SU-DHL-6 (cell line): ENCODE results near the gene TENM4.

Experiments used
- H2AFZ ChIP-seq: fragments of 200-600 bp; sonication (generic); 2 replicates; pipeline ENCODE4 v1.6.1; 2014; ENCODE audit warnings: low read depth, mild to moderate bottlenecking, moderate library complexity, mixed read lengths, antibody characterized with exemption, low read length; ENCODE audit not compliant: severe bottlenecking
- H3F3A ChIP-seq: fragments of 200-600 bp; shearing (Covaris generic); 2 replicates; pipeline ENCODE4 v1.6.0; 2016; ENCODE audit warnings: antibody characterized with exemption, mild to moderate bottlenecking; ENCODE audit not compliant: insufficient read depth
- H3K27ac ChIP-seq: fragments of 200-600 bp; sonication (generic); 2 replicates; pipeline ENCODE4 v1.5.1; 2016; ENCODE audit warnings: low read depth, mild to moderate bottlenecking, low read length, moderate library complexity, mixed read lengths
- H3K27me3 ChIP-seq: fragments of 200-600 bp; sonication (generic), shearing (Covaris generic); 2 replicates; pipeline ENCODE4 v1.6.0; 2014; ENCODE audit warnings: mild to moderate bottlenecking, low read length
- H3K36me3 ChIP-seq: fragments of 200-600 bp; sonication (generic); 2 replicates; pipeline ENCODE4 v1.6.1; 2014; ENCODE audit warnings: mild to moderate bottlenecking, low read length, mixed read lengths
- H3K4me2 ChIP-seq: fragments of 300-600, 200-600 bp; shearing (Covaris generic), sonication (generic); 2 replicates; pipeline ENCODE4 v1.6.0; 2014; ENCODE audit warnings: low read length, low read depth, mild to moderate bottlenecking; ENCODE audit not compliant: poor library complexity, severe bottlenecking
- H3K4me3 ChIP-seq: fragments of 200-600 bp; sonication (generic); 2 replicates; pipeline ENCODE4 v1.5.1; 2014; ENCODE audit warnings: antibody characterized with exemption, low read length, mild to moderate bottlenecking, mixed read lengths; ENCODE audit not compliant: insufficient read depth, poor library complexity, severe bottlenecking
- H3K79me2 ChIP-seq: fragments of 200-600 bp; sonication (generic); 2 replicates; pipeline ENCODE4 v1.6.1; 2014; ENCODE audit warnings: mild to moderate bottlenecking, low read length, moderate library complexity; ENCODE audit not compliant: insufficient read depth
- H3K9ac ChIP-seq: fragments of 200-600 bp; sonication (generic); 2 replicates; pipeline ENCODE4 v1.7.0; 2014; ENCODE audit warnings: mild to moderate bottlenecking, low read length
- H3K9me2 ChIP-seq: fragments of 200-600 bp; sonication (generic); replicated peaks from 2 replicates; pipeline ENCODE4 v1.6.1; 2014; ENCODE audit warnings: low read length; ENCODE audit not compliant: insufficient read depth
- H3K9me3 ChIP-seq: fragments of 200-600 bp; sonication (generic); 2 replicates; pipeline ENCODE4 v1.6.1; 2014; ENCODE audit warnings: low read length, mixed read lengths; ENCODE audit not compliant: insufficient read depth
- H4K20me1 ChIP-seq: fragments of 200-600 bp; sonication (generic); 2 replicates; pipeline ENCODE4 v1.6.1; 2014; ENCODE audit warnings: low read depth, mild to moderate bottlenecking, antibody characterized with exemption, low read length, moderate library complexity, mixed read lengths
- EZH2phosphoT487 ChIP-seq: fragments of 200-600 bp; sonication (generic), shearing (Covaris generic); conservative IDR thresholded peaks from 2 replicates; pipeline ENCODE4 v1.6.1; 2018; ENCODE audit warnings: mild to moderate bottlenecking, antibody characterized with exemption, low read length, moderate library complexity, mixed read lengths
- TF ChIP-seq, protein P1 (sequence below): fragments of 200-600 bp; sonication (generic); IDR thresholded peaks from one replicate; pipeline ENCODE4 v1.5.1; 2017; ENCODE audit warnings: antibody characterized with exemption, mild to moderate bottlenecking, low read length, moderate library complexity; ENCODE audit not compliant: insufficient read depth, poor library complexity, severe bottlenecking

TENM4 gene

DNA sequence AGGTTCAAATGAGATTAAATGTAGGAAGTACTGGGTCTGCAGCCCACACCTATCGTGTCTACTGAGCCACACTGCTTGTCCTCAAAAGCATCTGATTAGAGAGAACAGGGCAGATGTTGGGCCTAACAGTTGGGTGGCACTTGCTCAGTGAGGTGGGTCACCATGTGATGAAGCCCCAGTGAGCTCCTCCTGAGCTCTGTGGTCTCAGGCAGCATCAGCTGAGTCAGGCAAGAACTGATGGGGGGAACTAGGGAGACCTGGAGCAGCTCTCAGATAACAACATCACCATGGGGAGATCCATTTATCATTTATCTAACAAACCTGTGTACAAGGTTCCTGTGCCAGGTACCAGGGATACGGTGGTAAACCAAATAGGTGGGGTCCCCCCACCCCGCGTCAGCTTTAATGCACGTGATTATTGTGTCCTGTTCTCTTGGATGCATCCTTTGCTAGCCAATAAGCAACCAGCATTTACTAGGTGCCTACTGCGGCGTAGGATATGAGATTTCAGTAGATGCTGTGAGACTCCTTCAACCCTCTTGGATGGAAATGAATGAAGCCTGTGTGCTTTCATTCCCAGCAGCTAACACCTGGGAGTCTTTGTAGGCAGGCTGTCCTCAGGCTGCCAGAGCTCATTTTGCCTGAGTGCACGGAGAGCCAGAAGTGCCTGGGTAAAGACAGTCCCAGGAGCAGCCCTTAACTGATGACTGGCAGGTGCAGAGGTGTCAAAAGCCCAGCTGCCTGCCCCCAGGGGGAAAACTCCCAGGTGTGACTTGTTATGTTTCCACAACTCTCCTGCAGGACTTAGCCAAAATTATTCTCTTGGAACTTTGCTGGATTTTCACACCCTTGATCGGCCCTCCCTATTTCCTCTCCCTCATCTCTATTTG, 792.6 kb downstream of the TENM4 start:
- Histone ChIP-seq H3K9ac (no peak overlapping the region), H3K79me2 (no peaks in the 10 kb centered on the region), H3K36me3 (no peaks in the 10 kb centered on the region), H2AFZ (no peak overlapping the region), H3K27me3 (no peaks in the 10 kb centered on the region), H3K27ac (no peak overlapping the region), H3K9me2 (no peaks in the 10 kb centered on the region), H3F3A (no peaks in the 10 kb centered on the region), H3K4me2 (no peak overlapping the region), H4K20me1 (no peaks in the 10 kb centered on the region), H3K4me3 (no peak overlapping the region), H3K9me3 (no peaks in the 10 kb centered on the region)
- TF ChIP-seq EZH2phosphoT487 = no peak
- TF ChIP-seq, protein P1, sequence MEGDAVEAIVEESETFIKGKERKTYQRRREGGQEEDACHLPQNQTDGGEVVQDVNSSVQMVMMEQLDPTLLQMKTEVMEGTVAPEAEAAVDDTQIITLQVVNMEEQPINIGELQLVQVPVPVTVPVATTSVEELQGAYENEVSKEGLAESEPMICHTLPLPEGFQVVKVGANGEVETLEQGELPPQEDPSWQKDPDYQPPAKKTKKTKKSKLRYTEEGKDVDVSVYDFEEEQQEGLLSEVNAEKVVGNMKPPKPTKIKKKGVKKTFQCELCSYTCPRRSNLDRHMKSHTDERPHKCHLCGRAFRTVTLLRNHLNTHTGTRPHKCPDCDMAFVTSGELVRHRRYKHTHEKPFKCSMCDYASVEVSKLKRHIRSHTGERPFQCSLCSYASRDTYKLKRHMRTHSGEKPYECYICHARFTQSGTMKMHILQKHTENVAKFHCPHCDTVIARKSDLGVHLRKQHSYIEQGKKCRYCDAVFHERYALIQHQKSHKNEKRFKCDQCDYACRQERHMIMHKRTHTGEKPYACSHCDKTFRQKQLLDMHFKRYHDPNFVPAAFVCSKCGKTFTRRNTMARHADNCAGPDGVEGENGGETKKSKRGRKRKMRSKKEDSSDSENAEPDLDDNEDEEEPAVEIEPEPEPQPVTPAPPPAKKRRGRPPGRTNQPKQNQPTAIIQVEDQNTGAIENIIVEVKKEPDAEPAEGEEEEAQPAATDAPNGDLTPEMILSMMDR = no peak

DNA sequence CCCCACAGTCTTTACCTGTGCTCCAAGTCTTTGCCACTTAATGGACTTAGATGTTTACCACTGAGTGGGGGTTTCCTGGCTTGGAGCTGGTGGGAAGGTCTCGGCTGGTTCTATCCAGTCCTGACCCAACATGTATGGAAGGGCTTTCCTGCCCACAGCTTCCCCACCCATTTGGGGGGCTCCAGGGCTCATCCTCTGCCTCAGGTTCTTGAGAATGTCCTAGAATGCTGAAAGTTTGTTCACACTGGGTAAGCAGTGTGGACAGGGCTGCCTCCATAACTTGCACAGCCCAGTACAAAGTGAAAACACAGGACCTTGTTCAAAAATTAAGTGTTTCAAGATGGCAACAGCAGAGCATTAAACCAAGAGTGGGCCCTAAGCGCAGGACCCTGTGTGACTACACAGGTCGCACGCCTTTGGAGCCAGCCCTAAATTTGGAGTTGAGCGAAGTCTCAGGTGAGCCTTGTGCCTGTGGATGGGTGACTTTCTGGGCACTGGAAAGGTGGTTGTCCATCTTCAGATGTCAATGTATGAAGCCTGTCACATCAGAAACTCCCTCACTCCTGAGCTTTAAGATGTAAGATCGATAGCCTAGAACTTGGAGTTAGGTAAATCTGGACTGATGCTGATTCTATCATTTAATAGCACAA, 793.4 kb downstream of the TENM4 start:
- no peak overlapping the region for H3K4me2 ChIP-seq
- H3K36me3 ChIP-seq = no peaks in the 10 kb centered on the region
- no peak overlapping the region for H3K9ac ChIP-seq
- no peaks in the 10 kb centered on the region for H3K27me3 ChIP-seq
- H3K27ac ChIP-seq = no peak overlapping the region
- no peak overlapping the region for H3K4me3 ChIP-seq
- no peaks in the 10 kb centered on the region for H3K9me2 ChIP-seq
- no peaks in the 10 kb centered on the region for H3F3A ChIP-seq
- TF ChIP-seq, protein P1 = no peak
- no peak for TF ChIP-seq EZH2phosphoT487
- no peaks in the 10 kb centered on the region for H3K9me3 ChIP-seq
- H2AFZ ChIP-seq = no peak overlapping the region
- H3K79me2 ChIP-seq = no peaks in the 10 kb centered on the region
- no peaks in the 10 kb centered on the region for H4K20me1 ChIP-seq

DNA sequence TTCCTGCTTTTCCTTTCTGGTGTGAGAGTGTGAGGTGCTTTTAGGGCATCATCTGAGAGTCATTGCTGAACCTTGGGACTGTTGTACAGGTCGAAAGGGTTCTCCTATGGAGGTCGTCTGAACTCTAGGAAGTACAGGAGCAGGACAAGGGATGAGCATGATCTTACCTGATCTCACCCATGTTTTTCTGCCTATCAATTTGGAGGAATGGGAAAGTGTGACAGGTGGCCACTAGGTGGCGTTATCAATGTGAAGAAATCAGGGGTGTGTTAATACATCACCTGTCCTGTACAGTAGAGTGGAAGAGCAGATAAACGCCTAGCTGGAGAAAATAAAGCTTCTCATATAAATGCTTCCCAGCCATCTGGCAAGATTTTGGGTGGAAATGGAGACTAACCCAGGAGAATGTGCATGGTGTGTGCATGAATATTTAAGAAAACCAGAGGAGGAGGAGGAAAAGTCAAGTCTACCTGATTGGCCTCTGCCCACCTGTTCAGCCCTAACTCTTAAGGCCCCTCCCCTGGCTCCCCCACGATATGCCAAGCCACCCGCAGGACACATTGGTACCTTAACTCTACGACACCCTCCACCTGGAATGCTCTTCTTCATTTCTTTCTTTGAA, 794.2 kb downstream of the TENM4 start:
- no peak overlapping the region for H3K9ac ChIP-seq
- H3K27me3 ChIP-seq = no peaks in the 10 kb centered on the region
- H3K79me2 ChIP-seq = no peaks in the 10 kb centered on the region
- H4K20me1 ChIP-seq = no peaks in the 10 kb centered on the region
- H3K9me3 ChIP-seq = no peaks in the 10 kb centered on the region
- no peak overlapping the region for H3K27ac ChIP-seq
- H3F3A ChIP-seq = no peaks in the 10 kb centered on the region
- no peak overlapping the region for H3K4me3 ChIP-seq
- no peaks in the 10 kb centered on the region for H3K36me3 ChIP-seq
- no peak overlapping the region for H2AFZ ChIP-seq
- no peak overlapping the region for H3K4me2 ChIP-seq
- no peaks in the 10 kb centered on the region for H3K9me2 ChIP-seq
- TF ChIP-seq, protein P1 = peak; percentile 84
- TF ChIP-seq EZH2phosphoT487 = no peak
